ENCODE measurements around the gene PTHLH. TPM values are rescaled to one million over a fixed set of nuclear protein-coding genes. Genes with fewer than 3 reads are reported as not detected.

Gene PTHLH
- total RNA-seq, 2 experiments from 2014 or later: not detected

GRCh38 chr12:28014196-28014595, 41.7 kb upstream of the PTHLH start:
- Mint-ChIP-seq H3K27ac (no peak overlapping the region), H3K36me3 (ENCODE audit: low read depth) (no peaks in the 10 kb centered on the region), H3K4me3 (no peak overlapping the region), H3K9me3 (no peaks in the 10 kb centered on the region), H3K4me1 (ENCODE audit: low read depth) (no peaks in the 10 kb centered on the region), H3K27me3 (peaks cover 7% of the 10 kb centered on the region)
- ChIA-PET POLR2A (no interaction called here), CTCF (no interaction called here)
- intact Hi-C loops (cut with micrococcal nuclease): no loop called here
- DNase-seq: no peak
- TF ChIP-seq CTCF (IDR thresholded peaks at IDR 0.05): no peak
- no peak for ATAC-seq

GRCh38 chr12:28012333-28012918, 39.9 kb upstream of the PTHLH start:
- no peak overlapping the region for H3K4me3 Mint-ChIP-seq
- DNase-seq (no peak), ATAC-seq (no peak)
- H3K36me3 Mint-ChIP-seq (ENCODE audit: low read depth): no peaks in the 10 kb centered on the region
- intact Hi-C loops (cut with micrococcal nuclease): no loop called here
- H3K4me1 Mint-ChIP-seq (ENCODE audit: low read depth): no peaks in the 10 kb centered on the region
- peaks cover 5% of the 10 kb centered on the region for H3K27me3 Mint-ChIP-seq
- no peaks in the 10 kb centered on the region for H3K9me3 Mint-ChIP-seq
- no peak overlapping the region for H3K27ac Mint-ChIP-seq
- ChIA-PET CTCF (no interaction called here), POLR2A (no interaction called here)
- TF ChIP-seq CTCF (IDR thresholded peaks at IDR 0.05): no peak

DNA sequence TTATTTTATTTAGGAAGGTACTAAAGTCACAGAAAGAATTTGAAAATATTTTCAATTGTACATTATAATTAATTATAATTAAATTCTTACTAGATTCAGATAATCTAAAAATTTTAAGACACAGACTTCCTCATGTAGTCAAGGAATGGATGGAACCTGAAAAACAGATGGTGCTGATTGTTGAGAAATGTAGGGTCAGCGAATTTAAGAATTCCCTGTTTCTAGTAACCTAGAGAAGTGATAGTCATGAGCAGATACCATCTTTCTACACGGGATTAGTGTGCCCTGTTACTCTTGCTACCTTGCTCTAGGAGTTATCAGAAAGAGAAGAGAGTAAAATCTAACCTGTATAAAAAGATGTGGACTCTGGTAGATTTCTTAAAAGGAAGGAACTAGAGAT, 37.5 kb upstream of the PTHLH start:
- Mint-ChIP-seq H3K27ac (no peak overlapping the region), H3K9me3 (no peaks in the 10 kb centered on the region), H3K4me3 (no peak overlapping the region), H3K36me3 (ENCODE audit: low read depth) (no peaks in the 10 kb centered on the region), H3K27me3 (peaks cover 3% of the 10 kb centered on the region), H3K4me1 (ENCODE audit: low read depth) (no peaks in the 10 kb centered on the region)
- no peak for TF ChIP-seq CTCF (IDR thresholded peaks at IDR 0.05)
- CTCF ChIA-PET: no interaction called here
- intact Hi-C loops (cut with micrococcal nuclease): no loop called here
- ATAC-seq (no peak), DNase-seq (no peak)
- POLR2A ChIA-PET: no interaction called here

DNA sequence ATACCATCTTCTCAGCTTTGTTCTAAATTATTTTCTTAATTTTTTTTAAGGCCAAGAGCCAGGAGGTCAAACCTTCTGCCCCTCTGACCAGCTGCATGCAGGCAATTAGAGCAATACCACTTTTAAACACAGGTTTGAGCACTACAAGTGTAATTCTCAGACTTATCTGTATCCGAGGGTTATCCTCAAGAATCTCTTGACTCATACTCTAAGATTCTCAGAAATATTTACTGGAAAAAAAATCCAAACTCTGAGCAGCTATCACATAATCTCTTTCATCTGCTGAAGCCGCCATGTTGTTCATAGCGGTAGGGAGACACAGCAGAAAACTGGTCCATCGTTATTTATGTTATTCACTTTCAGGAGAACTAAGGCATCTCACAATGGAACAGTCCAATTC, 27.4 kb upstream of the PTHLH start:
- ATAC-seq: no peak
- TF ChIP-seq CTCF (IDR thresholded peaks at IDR 0.05): no peak
- POLR2A ChIA-PET: interaction anchor here (0.6 kb wide), 1 partner anchor 157 kb away, joined by 3 read pairs; no protein-coding TSS in a partner anchor
- no peaks in the 10 kb centered on the region for H3K4me1 Mint-ChIP-seq (ENCODE audit: low read depth)
- no peak for DNase-seq
- intact Hi-C loops (cut with micrococcal nuclease): no loop called here
- no peak overlapping the region for H3K4me3 Mint-ChIP-seq
- peaks cover 5% of the 10 kb centered on the region for H3K27me3 Mint-ChIP-seq
- H3K27ac Mint-ChIP-seq: no peak overlapping the region
- CTCF ChIA-PET: no interaction called here
- H3K9me3 Mint-ChIP-seq: no peaks in the 10 kb centered on the region
- H3K36me3 Mint-ChIP-seq (ENCODE audit: low read depth): no peaks in the 10 kb centered on the region

DNA sequence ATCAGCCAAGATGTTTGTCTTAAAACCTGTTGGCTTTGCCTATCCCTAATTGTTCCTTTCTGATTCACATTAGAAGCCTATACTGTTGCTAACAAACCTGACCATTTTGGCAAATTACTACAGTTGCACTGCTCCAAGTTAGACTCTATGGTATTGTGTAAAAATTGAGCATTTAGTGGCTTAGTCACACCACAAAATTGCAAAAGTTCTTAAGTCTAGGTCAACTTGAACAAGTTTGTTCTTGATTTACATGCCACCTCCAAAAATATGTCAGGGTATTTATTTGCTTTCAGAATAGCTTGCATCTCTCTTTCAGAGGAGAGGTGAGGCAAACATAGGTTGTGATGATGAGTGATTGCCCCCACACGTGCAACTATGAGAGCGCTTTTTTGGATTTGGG, 27.0 kb upstream of the PTHLH start:
- POLR2A ChIA-PET: interaction anchor here (0.6 kb wide), 1 partner anchor 157 kb away, joined by 3 read pairs; no protein-coding TSS in a partner anchor
- H3K27me3 Mint-ChIP-seq: peaks cover 5% of the 10 kb centered on the region
- CTCF ChIA-PET: no interaction called here
- DNase-seq (no peak), ATAC-seq (no peak)
- H3K4me3 Mint-ChIP-seq: no peak overlapping the region
- no peaks in the 10 kb centered on the region for H3K36me3 Mint-ChIP-seq (ENCODE audit: low read depth)
- H3K4me1 Mint-ChIP-seq (ENCODE audit: low read depth): no peaks in the 10 kb centered on the region
- TF ChIP-seq CTCF (IDR thresholded peaks at IDR 0.05): no peak
- intact Hi-C loops (cut with micrococcal nuclease): no loop called here
- H3K27ac Mint-ChIP-seq: no peak overlapping the region
- H3K9me3 Mint-ChIP-seq: no peaks in the 10 kb centered on the region

All from activated CD8-positive, alpha-beta T cell treated with anti-CD3 and anti-CD28 coated beads for 36 hours (primary cell).